ENCODE data around the gene RPAP2. TPM values are rescaled to one million over a fixed set of nuclear protein-coding genes. Genes with fewer than 3 reads are reported as not detected.
"Not testable (repeated sequence)": the region's sequence is repeated elsewhere in the genome, so short reads cannot be mapped to it uniquely, and the experiment has no call there.

The RPAP2 gene
- total RNA-seq, 1 experiment from 2014 or later, result 19.8 TPM

- TF ChIP-seq KAT7 (CRISPR knock-in tag; IDR thresholded peaks at IDR 0.05; ENCODE audit: borderline replicate concordance) (no peak), IRF2 (CRISPR knock-in tag; IDR thresholded peaks at IDR 0.05; ENCODE audit: borderline replicate concordance, low read depth) (no peak)
Observed at GRCh38 chr1:92424381-92424780, 125.5 kb downstream of the RPAP2 start (continued).

GRCh38 chr1:92425617-92426016 is 126.8 kb downstream of the RPAP2 start:
- DNase-seq (ENCODE audit: low spot score) (no peak), ATAC-seq (peak; percentile 94)
- no peak overlapping the region for H3K27ac Mint-ChIP-seq
- no peaks in the 10 kb centered on the region for H3K9me3 Mint-ChIP-seq
- ChIA-PET POLR2A (no interaction called here), CTCF (interaction anchor here (0.8 to 1.2 kb wide), 3 partner anchors 10 to 134 kb away, joined by 3 to 4 read pairs (median 3); no protein-coding TSS in a partner anchor)
- no peaks in the 10 kb centered on the region for H3K36me3 Mint-ChIP-seq
- H3K4me3 Mint-ChIP-seq, result no peak overlapping the region
- peaks cover 22% of the 10 kb centered on the region for H3K4me1 Mint-ChIP-seq
- H3K27me3 Mint-ChIP-seq (ENCODE audit: low read depth), result no peaks in the 10 kb centered on the region
- TF ChIP-seq ZNF317 (CRISPR knock-in tag; IDR thresholded peaks at IDR 0.05; ENCODE audit: borderline replicate concordance, low read depth) (no peak), ETV6 (CRISPR knock-in tag; IDR thresholded peaks at IDR 0.05) (0 out of 2 replicates have a peak, but pooled peaks have one; percentile 27), ATF2 (CRISPR knock-in tag; IDR thresholded peaks at IDR 0.05; ENCODE audit: borderline replicate concordance, low read depth) (no peak), JAZF1 (CRISPR knock-in tag; IDR thresholded peaks at IDR 0.05) (no peak)

- ChIA-PET POLR2A (no interaction called here), CTCF (no interaction called here)
- peaks cover 10% of the 10 kb centered on the region for H3K9me3 Mint-ChIP-seq
- H3K4me1 Mint-ChIP-seq, result peaks cover 13% of the 10 kb centered on the region
- TF ChIP-seq ZNF416 (CRISPR knock-in tag; IDR thresholded peaks at IDR 0.05) (no peak), SMAD3 (CRISPR knock-in tag; IDR thresholded peaks at IDR 0.05; ENCODE audit: borderline replicate concordance) (no peak), ERG (CRISPR knock-in tag; IDR thresholded peaks at IDR 0.05) (no peak), GABPB1 (CRISPR knock-in tag; IDR thresholded peaks at IDR 0.05) (no peak), FOXJ3 (CRISPR knock-in tag; IDR thresholded peaks at IDR 0.05; ENCODE audit: borderline replicate concordance) (no peak), CBFB (CRISPR knock-in tag; IDR thresholded peaks at IDR 0.05; ENCODE audit: low read depth) (no peak), TEAD4 (CRISPR knock-in tag; IDR thresholded peaks at IDR 0.05) (no peak)
- DNase-seq (ENCODE audit: low spot score) (no peak), ATAC-seq (no peak)
- 0 out of 2 replicates have a peak, but pooled peaks cover 2% of the 10 kb centered on the region for H3K36me3 Mint-ChIP-seq
- H3K27me3 Mint-ChIP-seq (ENCODE audit: low read depth), result peaks cover 4% of the 10 kb centered on the region; the same call in 1 of the 2 replicates
- H3K4me3 Mint-ChIP-seq, result no peak overlapping the region
- H3K27ac Mint-ChIP-seq, result no peak overlapping the region
Observed at GRCh38 chr1:92430030-92430429, 131.2 kb downstream of the RPAP2 start.

GRCh38 chr1:92434572-92434971 is 135.7 kb downstream of the RPAP2 start:
- peaks cover 30% of the 10 kb centered on the region for H3K9me3 Mint-ChIP-seq
- H3K36me3 Mint-ChIP-seq, result peaks cover 11% of the 10 kb centered on the region
- CTCF ChIA-PET; H3K27ac Mint-ChIP-seq; POLR2A ChIA-PET; DNase-seq (ENCODE audit: low spot score); H3K4me1 Mint-ChIP-seq; ATAC-seq; H3K27me3 Mint-ChIP-seq (ENCODE audit: low read depth); H3K4me3 Mint-ChIP-seq: not testable (repeated sequence)

GRCh38 chr1:92439291-92439690 is 140.4 kb downstream of the RPAP2 start:
- Mint-ChIP-seq H3K27ac (no peak overlapping the region), H3K4me3 (no peak overlapping the region), H3K9me3 (peaks cover 20% of the 10 kb centered on the region), H3K4me1 (peaks cover 12% of the 10 kb centered on the region), H3K36me3 (peaks cover 9% of the 10 kb centered on the region), H3K27me3 (ENCODE audit: low read depth) (peaks cover 7% of the 10 kb centered on the region; the same call in 1 of the 2 replicates)
- ATAC-seq, result no peak
- no peak for DNase-seq (ENCODE audit: low spot score)
- ChIA-PET CTCF (no interaction called here), POLR2A (no interaction called here)
- no peak for TF ChIP-seq ZNF396 (CRISPR knock-in tag; IDR thresholded peaks at IDR 0.05; ENCODE audit: borderline replicate concordance)
- no peak for TF ChIP-seq PRRX2 (CRISPR knock-in tag; IDR thresholded peaks at IDR 0.05)
- no peak for TF ChIP-seq RORB (CRISPR knock-in tag; IDR thresholded peaks at IDR 0.05)
- TF ChIP-seq CDX4 (CRISPR knock-in tag; IDR thresholded peaks at IDR 0.05; ENCODE audit: borderline replicate concordance), result no peak
- no peak for TF ChIP-seq ZNF425 (CRISPR knock-in tag; conservative IDR thresholded peaks at IDR 0.05)
- TF ChIP-seq CREB1 (CRISPR knock-in tag; IDR thresholded peaks at IDR 0.05), result no peak
- TF ChIP-seq ZNF219 (CRISPR knock-in tag; IDR thresholded peaks at IDR 0.05; ENCODE audit: borderline replicate concordance), result no peak

All from WTC11 (cell line).